ENCODE data around the gene CTNNBL1.

DNA sequence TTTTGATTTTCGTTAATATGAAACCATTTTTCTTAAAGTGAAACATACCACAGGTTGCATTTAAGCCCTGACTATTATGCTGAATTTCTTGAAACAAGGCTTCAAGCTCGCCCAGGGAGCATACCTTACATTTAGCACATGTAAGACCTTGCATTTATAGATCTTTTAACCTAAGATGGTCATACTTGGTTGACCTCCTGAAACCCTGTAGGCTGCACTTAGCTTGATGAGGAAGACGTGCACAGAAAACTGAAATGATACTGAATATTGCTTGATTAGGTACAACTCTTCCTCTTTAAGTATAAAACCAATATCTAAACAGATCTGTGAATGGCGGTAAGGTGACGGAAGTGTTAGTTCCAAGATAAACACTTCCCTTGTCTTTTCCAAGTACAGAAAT lies 82.2 kb downstream of the CTNNBL1 start:
- TF ChIP-seq, protein P1, sequence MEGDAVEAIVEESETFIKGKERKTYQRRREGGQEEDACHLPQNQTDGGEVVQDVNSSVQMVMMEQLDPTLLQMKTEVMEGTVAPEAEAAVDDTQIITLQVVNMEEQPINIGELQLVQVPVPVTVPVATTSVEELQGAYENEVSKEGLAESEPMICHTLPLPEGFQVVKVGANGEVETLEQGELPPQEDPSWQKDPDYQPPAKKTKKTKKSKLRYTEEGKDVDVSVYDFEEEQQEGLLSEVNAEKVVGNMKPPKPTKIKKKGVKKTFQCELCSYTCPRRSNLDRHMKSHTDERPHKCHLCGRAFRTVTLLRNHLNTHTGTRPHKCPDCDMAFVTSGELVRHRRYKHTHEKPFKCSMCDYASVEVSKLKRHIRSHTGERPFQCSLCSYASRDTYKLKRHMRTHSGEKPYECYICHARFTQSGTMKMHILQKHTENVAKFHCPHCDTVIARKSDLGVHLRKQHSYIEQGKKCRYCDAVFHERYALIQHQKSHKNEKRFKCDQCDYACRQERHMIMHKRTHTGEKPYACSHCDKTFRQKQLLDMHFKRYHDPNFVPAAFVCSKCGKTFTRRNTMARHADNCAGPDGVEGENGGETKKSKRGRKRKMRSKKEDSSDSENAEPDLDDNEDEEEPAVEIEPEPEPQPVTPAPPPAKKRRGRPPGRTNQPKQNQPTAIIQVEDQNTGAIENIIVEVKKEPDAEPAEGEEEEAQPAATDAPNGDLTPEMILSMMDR (IDR thresholded peaks at IDR 0.05) = no peak
- no peak for TF ChIP-seq POLR2A (IDR thresholded peaks at IDR 0.05)
